UCSD-AML1 (cell line): ENCODE results near the gene SSX5.
"Not testable (repeated sequence)": the region's sequence is repeated elsewhere in the genome, so short reads cannot be mapped to it uniquely, and the experiment has no call there.

Experiments used
- DNase-seq: peaks from one replicate; lab custom pipeline; 2025; ENCODE audit not compliant: unreplicated experiment; lab: John Stamatoyannopoulos, UW

SSX5 gene

DNA sequence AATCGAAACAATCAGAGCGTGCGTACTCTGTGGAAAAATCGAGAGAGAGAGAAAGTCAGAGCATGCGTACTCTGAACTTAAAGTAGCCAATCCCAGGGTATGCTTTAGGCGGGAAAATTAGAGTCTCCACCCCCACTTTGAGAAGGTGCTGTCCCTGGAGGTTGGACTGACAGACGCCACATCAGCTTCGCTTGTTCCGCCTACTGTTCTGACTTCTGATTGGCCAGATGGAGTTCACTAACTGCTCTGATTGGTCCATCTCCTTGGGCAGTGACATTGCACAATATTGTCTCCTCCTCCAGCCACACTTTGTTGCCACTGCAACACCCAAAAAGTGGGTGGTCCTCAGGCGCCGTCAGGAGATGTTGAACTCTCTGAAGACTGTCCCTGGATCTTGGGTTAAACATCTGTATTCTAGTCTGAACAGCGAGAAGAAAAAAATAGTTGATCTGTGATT is at the start of gene SSX5:
Gene SSX5 (minus strand): TSS at position 51 of the 457 bp plus-strand sequence. CDS start 1,437 bp downstream, outside the sequence.
- DNase-seq: no peak

- DNase-seq: not testable (repeated sequence)
Observed at GRCh38 chrX:48224196-48224595, 27.6 kb upstream of the SSX5 start.

DNA sequence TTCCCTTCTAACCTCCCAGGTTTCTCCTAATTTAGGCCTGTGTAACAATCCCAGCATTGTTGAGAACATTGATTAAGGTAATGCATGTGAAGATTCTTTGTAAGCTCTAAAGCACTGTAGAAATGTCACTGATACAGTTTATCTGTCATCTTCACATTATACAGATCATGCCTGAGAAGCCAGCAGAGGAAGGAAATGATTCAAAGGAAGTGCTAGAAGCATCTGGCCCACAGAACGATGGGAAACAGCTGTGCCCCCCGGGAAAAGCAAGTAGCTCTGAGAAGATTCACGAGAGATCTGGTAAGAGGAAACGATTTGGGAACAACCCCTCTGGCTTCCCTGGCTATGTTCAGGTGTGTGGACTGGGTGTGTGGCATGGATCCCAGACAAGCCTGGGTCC is 17.7 kb upstream of the SSX5 start:
- not testable (repeated sequence) for DNase-seq

DNA sequence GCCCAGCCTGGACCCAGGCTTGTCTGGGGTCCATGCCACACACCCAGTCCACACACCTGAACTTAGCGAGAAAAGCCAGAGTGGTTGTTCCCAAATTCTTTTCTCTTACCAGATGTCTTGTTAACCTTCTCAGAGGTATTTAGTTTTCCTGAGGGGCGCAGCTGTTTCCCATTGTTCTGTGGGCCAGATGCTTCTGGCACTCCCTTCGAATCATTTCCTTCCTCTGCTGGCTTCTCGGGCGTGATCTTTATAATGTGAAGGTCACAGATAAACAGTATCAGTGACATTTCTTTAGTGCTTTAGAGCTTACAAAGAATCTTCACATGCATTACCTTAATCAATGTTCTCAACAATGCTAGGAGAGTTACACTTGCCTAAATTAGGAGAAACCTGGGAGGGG is 6.6 kb downstream of the SSX5 start:
- DNase-seq: not testable (repeated sequence)

DNA sequence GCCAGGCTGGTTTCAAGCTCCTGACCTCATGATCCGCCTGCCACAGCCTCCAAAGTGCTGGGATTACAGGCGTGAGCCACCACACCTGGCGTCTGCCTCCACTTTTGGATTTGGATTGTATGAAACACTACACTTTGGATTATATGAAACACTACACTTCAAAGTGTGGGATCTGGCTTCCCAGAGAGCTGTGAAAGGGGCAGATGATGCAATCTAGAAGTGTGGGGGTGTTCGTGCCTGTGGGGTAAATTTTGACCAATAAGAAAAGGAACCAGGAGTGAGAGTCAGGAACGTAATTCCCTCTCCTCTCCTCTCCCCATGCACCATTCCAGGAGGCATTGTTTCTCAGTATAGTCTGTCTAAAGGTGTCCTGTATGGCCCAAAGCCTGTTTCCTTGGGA is 14.7 kb downstream of the SSX5 start:
- not testable (repeated sequence) for DNase-seq

- DNase-seq: no peak
Observed at GRCh38 chrX:48180811-48181210, 15.8 kb downstream of the SSX5 start.

DNA sequence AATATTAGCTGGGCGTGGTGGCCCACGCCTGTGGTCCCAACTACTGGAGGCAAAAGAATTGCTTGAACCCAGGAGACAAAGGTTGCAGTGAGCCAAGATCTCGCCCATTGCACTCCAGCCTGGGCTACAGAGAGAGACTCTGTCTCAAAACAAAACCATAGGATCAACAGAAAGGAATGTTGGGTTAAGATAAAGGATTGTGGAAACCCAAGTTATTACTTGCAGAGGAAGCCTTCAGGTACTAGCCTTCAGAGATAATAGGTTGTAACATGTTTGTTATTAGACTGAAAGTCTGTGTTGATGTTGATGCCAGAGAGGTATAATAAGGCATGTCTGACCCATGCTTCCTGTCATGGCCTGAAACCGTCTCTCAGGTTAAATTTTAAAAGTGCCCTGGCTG is 16.9 kb downstream of the SSX5 start:
- no peak for DNase-seq

DNA sequence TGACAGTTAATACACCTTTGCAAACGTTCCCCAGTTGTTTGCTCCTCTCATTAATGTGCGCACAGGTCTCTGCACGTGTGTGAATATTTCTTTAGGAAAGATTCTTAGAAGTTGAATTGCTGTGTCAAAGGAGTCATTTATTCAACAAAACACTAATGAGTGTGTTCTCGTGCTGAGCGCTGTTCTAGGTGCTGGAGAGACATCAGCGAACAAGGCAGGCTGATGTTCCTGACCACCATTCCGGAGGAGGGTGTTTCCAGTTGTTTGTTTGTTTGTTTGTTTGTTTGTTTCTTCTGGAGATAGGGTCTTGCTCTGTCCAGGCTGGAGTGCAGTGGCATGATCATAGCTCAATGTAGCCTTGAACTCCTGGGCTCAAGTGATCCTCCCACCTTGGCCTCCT is 30.3 kb downstream of the SSX5 start:
- not testable (repeated sequence) for DNase-seq

- no peak for DNase-seq
Observed at GRCh38 chrX:48165241-48165640, 31.4 kb downstream of the SSX5 start.

GRCh38 chrX:48156014-48156413 is 40.6 kb downstream of the SSX5 start:
- no peak for DNase-seq

DNA sequence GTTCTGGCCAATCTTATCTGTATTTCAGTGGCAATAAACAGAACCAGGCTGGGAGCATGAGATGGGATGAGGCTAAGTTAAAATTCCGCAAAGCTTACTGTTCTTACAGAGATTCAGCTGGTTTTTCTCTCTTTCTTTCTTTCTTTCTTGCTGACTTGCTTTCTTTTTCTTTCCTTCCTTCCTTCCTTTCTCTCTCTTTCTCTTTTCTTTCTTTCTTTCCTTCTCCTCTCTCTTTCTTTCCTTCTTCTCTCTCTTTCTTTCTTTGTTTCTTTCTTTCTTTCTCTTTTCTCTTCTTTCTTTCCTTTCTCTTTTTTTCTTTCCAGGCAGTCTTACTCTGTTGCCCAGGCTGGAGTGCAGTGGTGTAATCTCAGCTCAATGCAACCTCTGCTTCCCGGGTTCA is 41.8 kb downstream of the SSX5 start:
- DNase-seq: no peak

GRCh38 chrX:48153769-48154168 is 42.8 kb downstream of the SSX5 start:
- no peak for DNase-seq

GRCh38 chrX:48142697-48143096 is 53.9 kb downstream of the SSX5 start:
- not testable (repeated sequence) for DNase-seq

GRCh38 chrX:48141810-48142508 is 54.6 kb downstream of the SSX5 start:
- DNase-seq: not testable (repeated sequence)

DNA sequence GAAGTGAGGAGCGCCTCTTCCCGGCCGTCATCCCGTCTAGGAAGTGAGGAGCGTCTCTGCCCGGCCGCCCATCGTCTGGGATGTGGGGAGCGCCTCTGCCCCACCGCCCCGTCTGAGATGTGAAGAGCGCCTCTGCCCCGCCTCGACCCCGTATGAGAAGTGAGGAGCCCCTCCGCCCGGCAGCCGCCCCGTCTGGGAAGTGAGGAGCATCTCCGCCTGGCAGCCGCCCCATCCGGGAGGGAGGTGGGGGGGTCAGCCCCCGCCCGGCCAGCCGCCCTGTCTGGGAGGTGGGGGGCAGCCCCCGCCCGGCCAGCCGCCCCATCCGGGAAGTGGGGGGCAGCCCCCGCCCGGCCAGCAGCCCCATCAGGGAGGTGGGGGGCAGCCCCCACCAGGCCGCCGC is 57.5 kb downstream of the SSX5 start:
- not testable (repeated sequence) for DNase-seq
